Endodermal cell (in vitro differentiated cells): ENCODE data around the gene TRIM50. TPM values are rescaled to one million over a fixed set of nuclear protein-coding genes. Genes with fewer than 3 reads are reported as not detected.
A peak's percentile ranks its signal among the peaks of the same experiment; 100 is the strongest.
"Not testable (repeated sequence)": the region's sequence is repeated elsewhere in the genome, so short reads cannot be mapped to it uniquely, and the experiment has no call there.

Experiments used
- DNase-seq: peaks from one replicate; pipeline ENCODE4 v3.0.0-alpha.2; 2017
- H3K27ac ChIP-seq: 2 replicates; pipeline ENCODE4 v1.5.1; 2013; ENCODE audit warnings: mild to moderate bottlenecking, low read depth, low read length, moderate library complexity
- H3K27me3 ChIP-seq: 2 replicates; pipeline ENCODE4 v1.6.1; 2013; ENCODE audit warnings: mild to moderate bottlenecking, low read length, moderate library complexity; ENCODE audit not compliant: insufficient read depth, control insufficient read depth, poor library complexity, severe bottlenecking
- H3K36me3 ChIP-seq: 2 replicates; pipeline ENCODE4 v1.7.0; 2013; ENCODE audit warnings: mild to moderate bottlenecking, low read length, moderate library complexity; ENCODE audit not compliant: control insufficient read depth, insufficient read depth
- H3K4me1 ChIP-seq: one replicate; pipeline ENCODE4 v1.7.0; 2013; ENCODE audit warnings: low read length; ENCODE audit not compliant: control insufficient read depth, insufficient read depth
- H3K4me3 ChIP-seq: 2 replicates; pipeline ENCODE4 v1.5.1; 2013; ENCODE audit warnings: mild to moderate bottlenecking, low read length, moderate library complexity
- H3K9ac ChIP-seq: 2 replicates; pipeline ENCODE4 v1.6.1; 2013; ENCODE audit warnings: mild to moderate bottlenecking, low read length, moderate library complexity; ENCODE audit not compliant: poor library complexity, severe bottlenecking; ENCODE audit errors: extremely low read depth
- H3K9me3 ChIP-seq: 2 replicates; pipeline ENCODE4 v1.6.1; 2013; ENCODE audit warnings: mild to moderate bottlenecking, low read length, moderate library complexity; ENCODE audit not compliant: control insufficient read depth
- H3K27ac Mint-ChIP-seq: 2 replicates; pipeline ENCODE4 v1.8.0; 2020; ENCODE audit warnings: mixed read lengths
- H3K27me3 Mint-ChIP-seq: 2 replicates; pipeline ENCODE4 v1.8.0; 2021; ENCODE audit warnings: mild to moderate bottlenecking, mixed read lengths; ENCODE audit not compliant: insufficient read depth
- H3K36me3 Mint-ChIP-seq: 2 replicates; pipeline ENCODE4 v1.8.0; 2020; ENCODE audit warnings: low read depth, mixed read lengths
- H3K4me1 Mint-ChIP-seq: 2 replicates; pipeline ENCODE4 v1.8.0; 2020; ENCODE audit warnings: mixed read lengths
- H3K4me3 Mint-ChIP-seq: 2 replicates; pipeline ENCODE4 v1.8.0; 2020; ENCODE audit warnings: mild to moderate bottlenecking, moderate library complexity, mixed read lengths
- H3K9me3 Mint-ChIP-seq: 2 replicates; pipeline ENCODE4 v1.8.0; 2020; ENCODE audit warnings: mild to moderate bottlenecking, mixed read lengths
- CTCF ChIP-seq: fragments of 200-600 bp; sonication (generic); conservative IDR thresholded peaks from 2 replicates; pipeline ENCODE4 v1.5.0; 2021; ENCODE audit warnings: antibody characterized with exemption, mild to moderate bottlenecking
- WGBS, 2 experiments: methylation state at CpG; one replicate each; pipeline versions ENCODE4 v1.1.5 to v1.1.7; 2013; ENCODE audit warnings: missing lambda C conversion rate in 2 of 2, mixed read lengths in 1 of 2; ENCODE audit not compliant: insufficient coverage in 1 of 2, insufficient read length in 1 of 2; 5-methylcytosine and 5-hydroxymethylcytosine counted together
- total RNA-seq, 2 donors: library from RNA; stranded (reverse); fragmentation: NEBNext Ultra II Directional in 1 of 2; extraction: Animal tissue kit (Norgen Biotek cat#: 25700) in 1 of 2; gene quantifications; 2 replicates in 1 of 2; 3 replicates in 1 of 2; pipeline ENCODE4 v1.2.1, GENCODE V29; 2021

The TRIM50 gene
- total RNA-seq, 2 donors from 2014 or later, result 0.24 to 0.33 TPM

GRCh38 chr7:73366127-73366526 lies 38.2 kb upstream of the TRIM50 start:
- H3K27me3 ChIP-seq, result no peaks in the 10 kb centered on the region
- H3K36me3 ChIP-seq, result no peaks in the 10 kb centered on the region
- no peak overlapping the region for H3K4me3 Mint-ChIP-seq
- no peak overlapping the region for H3K27ac Mint-ChIP-seq
- TF ChIP-seq CTCF, result no peak
- no peak overlapping the region for H3K4me3 ChIP-seq
- no peaks in the 10 kb centered on the region for H3K9me3 ChIP-seq
- H3K9me3 Mint-ChIP-seq, result no peaks in the 10 kb centered on the region
- H3K4me1 Mint-ChIP-seq, result no peaks in the 10 kb centered on the region
- no peak overlapping the region for H3K9ac ChIP-seq
- WGBS, 2 experiments, result 92 to 93% methylated on average over 10 to 11 of the region's 11 CpGs
- H3K4me1 ChIP-seq, result no peaks in the 10 kb centered on the region
- H3K36me3 Mint-ChIP-seq, result no peaks in the 10 kb centered on the region
- DNase-seq, result no peak
- H3K27ac ChIP-seq, result no peak overlapping the region
- H3K27me3 Mint-ChIP-seq, result no peaks in the 10 kb centered on the region

- Mint-ChIP-seq H3K27me3 (no peaks in the 10 kb centered on the region), H3K4me3 (no peak overlapping the region), H3K4me1 (no peaks in the 10 kb centered on the region), H3K27ac (no peak overlapping the region), H3K9me3 (peaks cover 3% of the 10 kb centered on the region), H3K36me3 (no peaks in the 10 kb centered on the region)
- 90 to 91% methylated on average over 14 to 25 of the region's 25 CpGs for WGBS, 2 experiments
- TF ChIP-seq CTCF, result no peak
- no peak overlapping the region for H3K27ac ChIP-seq
- no peak overlapping the region for H3K9ac ChIP-seq
- no peaks in the 10 kb centered on the region for H3K27me3 ChIP-seq
- peak; percentile 44 for DNase-seq
- H3K9me3 ChIP-seq, result no peaks in the 10 kb centered on the region
- H3K4me3 ChIP-seq, result no peak overlapping the region
- no peaks in the 10 kb centered on the region for H3K4me1 ChIP-seq
- H3K36me3 ChIP-seq, result no peaks in the 10 kb centered on the region
Observed at GRCh38 chr7:73364006-73364728, 36.3 kb upstream of the TRIM50 start.

GRCh38 chr7:73363225-73364005 lies 35.5 kb upstream of the TRIM50 start:
- 91 to 94% methylated on average over 19 to 28 of the region's 28 CpGs for WGBS, 2 experiments
- H3K4me1 ChIP-seq, result no peaks in the 10 kb centered on the region
- H3K36me3 ChIP-seq, result no peaks in the 10 kb centered on the region
- no peaks in the 10 kb centered on the region for H3K36me3 Mint-ChIP-seq
- H3K4me1 Mint-ChIP-seq, result peaks cover 1% of the 10 kb centered on the region
- H3K4me3 ChIP-seq, result no peak overlapping the region
- H3K9me3 ChIP-seq, result no peaks in the 10 kb centered on the region
- DNase-seq, result no peak
- TF ChIP-seq CTCF, result no peak
- H3K27ac ChIP-seq, result no peak overlapping the region
- H3K9me3 Mint-ChIP-seq, result peaks cover 3% of the 10 kb centered on the region
- no peaks in the 10 kb centered on the region for H3K27me3 Mint-ChIP-seq
- H3K4me3 Mint-ChIP-seq, result no peak overlapping the region
- H3K27me3 ChIP-seq, result no peaks in the 10 kb centered on the region
- H3K27ac Mint-ChIP-seq, result no peak overlapping the region
- no peak overlapping the region for H3K9ac ChIP-seq

GRCh38 chr7:73360590-73360989 lies 32.7 kb upstream of the TRIM50 start:
- not testable (repeated sequence) for H3K4me3 Mint-ChIP-seq, H3K27ac Mint-ChIP-seq, H3K27me3 ChIP-seq, H3K4me3 ChIP-seq, DNase-seq, H3K36me3 ChIP-seq, H3K27ac ChIP-seq, H3K36me3 Mint-ChIP-seq, H3K4me1 Mint-ChIP-seq, H3K4me1 ChIP-seq, H3K9me3 Mint-ChIP-seq, H3K27me3 Mint-ChIP-seq, H3K9ac ChIP-seq, H3K9me3 ChIP-seq
- 88 to 92% methylated on average over 1 of the region's 1 CpG for WGBS, 2 experiments
